ENCODE measurements around the gene ZNF827.

ZNF827 gene

DNA sequence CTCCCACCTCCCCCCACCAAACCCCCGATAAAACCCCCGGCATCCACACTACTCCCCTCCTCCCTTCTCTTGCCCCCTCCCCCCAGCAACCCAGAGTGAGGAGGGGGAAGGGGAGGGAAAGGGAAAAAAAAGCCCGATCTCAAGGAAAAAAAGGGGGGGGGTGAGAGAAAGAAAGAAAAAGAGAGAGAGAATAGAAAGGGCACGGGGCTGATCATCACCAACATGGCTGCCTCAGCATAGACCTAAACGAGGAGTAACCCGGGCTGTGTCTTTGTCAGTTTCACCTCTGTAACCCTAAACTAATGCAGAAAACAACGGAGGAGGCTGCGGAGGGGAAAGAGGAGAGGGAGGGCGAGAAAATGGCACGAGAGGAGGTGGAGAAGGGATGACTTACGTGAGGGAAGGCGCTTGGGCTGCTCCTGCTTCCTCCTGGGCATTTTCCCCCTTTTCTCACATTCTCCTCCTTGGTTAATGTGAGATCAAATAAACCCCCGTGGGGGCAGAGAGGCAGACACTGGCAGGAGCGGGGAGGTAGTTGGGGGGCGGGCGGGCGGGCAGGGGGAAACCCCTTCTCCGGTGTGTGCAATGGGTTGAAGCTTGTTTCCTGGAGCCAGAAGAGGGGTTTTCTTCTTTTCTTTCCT, 532 bp downstream of the ZNF827 start:
- peak overlapping the region; percentile 96 for H3K27ac Mint-ChIP-seq
- peak; percentile 70 for DNase-seq
- peak overlapping the region; percentile 98 for H3K4me3 Mint-ChIP-seq
- H3K27me3 Mint-ChIP-seq, result no peaks in the 10 kb centered on the region
- peaks cover 45% of the 10 kb centered on the region for H3K4me1 Mint-ChIP-seq (ENCODE audit: low read depth)
- H3K9me3 Mint-ChIP-seq, result no peaks in the 10 kb centered on the region
- H3K36me3 Mint-ChIP-seq (ENCODE audit: low read depth), result peaks cover 29% of the 10 kb centered on the region

DNA sequence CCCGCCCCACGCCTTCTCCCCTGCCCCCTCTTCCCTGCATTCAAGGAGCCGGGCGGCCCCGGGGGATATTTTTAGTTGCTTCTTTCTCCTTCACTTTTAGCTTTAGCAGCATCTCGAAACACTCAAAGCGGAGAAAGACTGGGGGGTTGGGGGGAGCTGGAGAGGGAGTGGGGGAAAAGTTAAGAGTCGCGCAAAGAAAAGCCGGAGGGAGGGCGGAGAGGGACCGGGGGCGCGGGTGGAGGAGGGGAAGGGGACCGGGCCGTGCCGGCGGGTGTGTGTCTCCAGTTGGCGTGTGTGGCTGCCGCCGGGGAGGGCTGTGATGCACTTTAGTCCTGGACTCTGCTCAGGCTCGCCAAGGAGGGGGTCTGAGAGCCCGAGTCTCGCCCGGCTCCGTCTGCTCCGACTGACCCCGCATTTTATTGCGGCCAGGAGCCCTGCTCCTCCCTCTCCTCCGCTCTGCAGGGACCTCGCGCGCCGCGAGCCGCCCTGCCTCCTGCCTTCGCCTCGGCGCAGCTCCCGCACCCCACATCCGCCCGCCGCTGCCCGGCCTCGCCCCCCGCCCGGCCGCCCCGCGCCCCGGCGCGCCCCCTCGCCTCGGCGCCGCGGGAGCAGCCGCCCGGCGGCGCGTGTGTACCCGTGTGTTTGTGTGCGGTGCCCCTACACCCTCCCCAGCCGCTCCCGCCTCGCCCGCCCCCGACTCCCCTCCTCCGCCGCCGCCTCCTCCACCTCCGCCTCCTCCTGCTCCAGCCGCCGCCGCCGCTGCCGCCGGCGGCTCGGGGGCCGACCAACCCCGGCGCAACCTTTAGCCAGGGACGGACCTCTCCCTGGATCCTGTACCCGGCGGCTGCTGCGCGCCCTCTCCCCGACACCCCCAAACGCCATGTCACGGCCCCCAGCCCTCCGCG, 1.4 kb downstream of the ZNF827 start:
- no peaks in the 10 kb centered on the region for H3K27me3 Mint-ChIP-seq
- peak; percentile 76 for DNase-seq
- peaks cover 37% of the 10 kb centered on the region for H3K36me3 Mint-ChIP-seq (ENCODE audit: low read depth)
- no peaks in the 10 kb centered on the region for H3K9me3 Mint-ChIP-seq
- peak overlapping the region; percentile 96 for H3K27ac Mint-ChIP-seq
- peaks cover 51% of the 10 kb centered on the region for H3K4me1 Mint-ChIP-seq (ENCODE audit: low read depth)
- peak overlapping the region; percentile 98 for H3K4me3 Mint-ChIP-seq

DNA sequence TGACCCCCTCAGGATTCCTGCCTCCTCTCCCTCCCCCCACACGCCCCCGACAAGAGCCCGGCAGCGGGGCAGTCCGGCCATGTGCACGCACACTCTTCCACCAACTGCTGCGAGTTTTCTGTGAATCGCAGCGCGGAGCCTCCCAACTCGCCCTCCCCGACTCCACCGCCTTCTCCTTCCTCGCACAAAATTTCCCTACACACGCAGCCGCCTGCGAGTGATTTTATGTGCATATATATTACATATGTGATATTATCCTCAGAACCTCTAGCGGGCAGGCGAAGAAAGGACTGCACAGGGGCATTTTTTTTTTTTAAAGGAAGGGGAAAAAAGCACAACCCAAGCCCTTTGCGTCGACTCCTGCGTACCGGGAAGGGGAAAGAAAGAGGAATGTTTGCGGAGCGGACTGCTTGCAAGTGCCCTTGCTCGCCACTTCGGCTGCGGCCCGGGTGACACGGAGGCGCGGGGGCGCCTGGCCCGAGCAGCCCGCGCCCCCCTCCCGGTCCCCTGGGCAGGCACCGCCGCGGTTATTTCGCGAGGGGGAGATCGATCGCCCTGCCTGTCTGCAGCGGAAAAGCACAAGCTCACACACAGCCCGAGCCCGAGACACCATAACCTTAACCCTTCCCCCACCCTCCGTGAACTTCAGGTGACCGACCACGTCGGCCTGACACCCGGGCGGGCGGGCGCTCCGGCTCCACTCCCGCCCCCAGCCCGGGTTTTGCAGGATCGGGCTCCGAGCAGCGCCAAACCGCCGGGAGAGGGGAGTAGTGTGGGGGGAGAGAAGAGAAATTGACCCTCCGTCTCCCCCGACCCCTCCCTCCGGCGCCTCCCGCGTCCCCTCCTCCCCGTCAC, 2.3 kb downstream of the ZNF827 start:
- peak; percentile 65 for DNase-seq
- Mint-ChIP-seq H3K9me3 (no peaks in the 10 kb centered on the region), H3K4me1 (ENCODE audit: low read depth) (peaks cover 60% of the 10 kb centered on the region), H3K4me3 (peak overlapping the region; percentile 98), H3K36me3 (ENCODE audit: low read depth) (peaks cover 42% of the 10 kb centered on the region), H3K27me3 (no peaks in the 10 kb centered on the region), H3K27ac (peak overlapping the region; percentile 95)

DNA sequence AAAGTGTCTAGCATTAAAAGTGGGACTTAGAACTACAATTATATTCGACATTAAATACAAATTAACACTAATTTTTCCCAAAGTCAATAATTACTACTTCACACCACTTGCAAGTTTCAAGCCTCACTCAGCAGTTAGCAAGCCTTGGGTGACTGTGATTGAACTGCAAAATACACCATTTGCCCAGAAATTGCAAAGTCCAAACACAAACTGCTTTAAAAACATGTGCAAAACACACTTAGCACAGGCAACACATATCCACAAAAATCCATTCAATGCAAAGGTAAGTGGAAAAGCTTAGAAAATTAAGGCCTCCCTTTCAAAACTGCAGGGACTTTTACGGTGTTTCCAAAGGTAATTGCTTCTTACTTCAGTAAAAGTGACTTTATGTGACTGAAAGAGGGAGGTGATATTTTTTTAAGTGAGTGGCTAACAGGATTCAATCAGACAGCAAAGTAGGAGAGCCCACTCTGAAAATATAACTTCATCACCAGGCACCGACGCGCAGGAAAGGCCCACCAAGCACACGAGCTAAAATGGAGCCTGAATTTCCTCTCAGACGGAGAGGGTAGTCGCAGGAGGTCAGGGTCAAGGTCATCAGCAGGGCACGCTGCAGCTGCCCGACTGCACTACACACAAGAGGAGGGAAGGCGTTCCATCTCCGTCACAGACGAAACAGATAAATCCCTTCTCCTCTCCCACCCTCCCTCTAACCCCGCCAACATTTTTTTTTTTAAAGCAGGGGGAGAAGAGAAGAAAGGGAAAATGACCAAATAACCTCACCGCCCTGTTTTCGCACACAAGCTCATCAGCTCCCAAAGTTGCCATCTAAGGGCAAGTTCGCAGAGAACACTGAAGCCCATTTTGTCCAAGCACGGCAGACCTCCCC, 3.1 kb downstream of the ZNF827 start:
- no peaks in the 10 kb centered on the region for H3K27me3 Mint-ChIP-seq
- peaks cover 67% of the 10 kb centered on the region for H3K4me1 Mint-ChIP-seq (ENCODE audit: low read depth)
- H3K27ac Mint-ChIP-seq, result peak overlapping the region; percentile 95
- peak overlapping the region; percentile 98 for H3K4me3 Mint-ChIP-seq
- H3K36me3 Mint-ChIP-seq (ENCODE audit: low read depth), result peaks cover 42% of the 10 kb centered on the region
- DNase-seq, result no peak
- no peaks in the 10 kb centered on the region for H3K9me3 Mint-ChIP-seq

DNA sequence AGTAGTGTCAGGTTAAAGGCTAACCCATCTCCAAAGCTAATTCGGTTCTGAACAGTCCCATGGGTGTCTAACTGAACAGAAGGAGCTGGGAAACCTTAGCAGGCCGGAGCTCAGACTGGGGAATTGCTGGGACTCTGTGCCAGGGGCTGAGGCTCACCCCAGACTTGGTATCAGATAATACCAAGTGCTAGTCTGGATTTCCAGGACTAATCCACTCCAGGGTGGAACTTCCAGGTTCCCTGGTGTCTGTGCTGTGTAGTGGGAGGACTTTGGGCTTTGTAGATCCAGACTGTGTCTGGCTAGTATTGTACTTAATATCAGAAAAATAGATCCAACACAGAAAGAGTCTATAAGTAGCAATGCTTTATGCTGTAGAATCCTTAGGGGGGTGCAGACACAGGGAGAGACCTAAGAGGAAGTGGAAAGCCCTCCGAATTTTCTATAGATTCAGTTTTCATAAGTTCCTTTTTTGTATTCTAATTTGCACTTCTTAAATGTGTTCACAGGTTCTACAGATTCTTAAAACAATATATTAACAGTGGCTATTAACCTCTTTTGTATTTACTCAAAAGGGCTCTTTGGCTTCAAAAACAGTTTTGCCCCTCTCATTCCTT, 4.1 kb downstream of the ZNF827 start:
- DNase-seq, result no peak
- Mint-ChIP-seq H3K9me3 (no peaks in the 10 kb centered on the region), H3K27me3 (no peaks in the 10 kb centered on the region), H3K27ac (peak overlapping the region; percentile 95), H3K4me3 (peak overlapping the region; percentile 98), H3K4me1 (ENCODE audit: low read depth) (peaks cover 65% of the 10 kb centered on the region), H3K36me3 (ENCODE audit: low read depth) (peaks cover 42% of the 10 kb centered on the region)

DNA sequence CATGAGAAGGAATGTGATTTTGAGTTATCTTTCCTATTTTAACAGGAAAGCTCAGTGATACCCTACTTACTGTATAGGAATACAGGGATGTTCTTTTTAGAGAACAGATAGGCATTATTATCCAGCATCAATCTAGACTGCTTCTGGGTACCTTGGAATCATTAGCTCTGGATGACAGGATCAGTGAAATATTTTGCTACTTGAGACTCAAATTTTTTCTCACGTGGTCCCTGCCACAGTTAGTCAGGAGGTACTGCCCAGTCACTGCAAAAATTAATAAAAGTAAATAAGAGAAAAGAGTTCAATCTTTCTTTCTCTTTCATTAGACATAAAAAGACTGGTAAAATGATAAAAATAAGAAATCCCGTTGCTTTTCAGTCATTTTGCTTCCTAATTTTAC, 5.5 kb downstream of the ZNF827 start:
- no peak for DNase-seq
- no peak overlapping the region for H3K4me3 Mint-ChIP-seq
- H3K36me3 Mint-ChIP-seq (ENCODE audit: low read depth), result peaks cover 46% of the 10 kb centered on the region
- peaks cover 62% of the 10 kb centered on the region for H3K4me1 Mint-ChIP-seq (ENCODE audit: low read depth)
- H3K27ac Mint-ChIP-seq, result no peak overlapping the region
- no peaks in the 10 kb centered on the region for H3K9me3 Mint-ChIP-seq
- no peaks in the 10 kb centered on the region for H3K27me3 Mint-ChIP-seq

DNA sequence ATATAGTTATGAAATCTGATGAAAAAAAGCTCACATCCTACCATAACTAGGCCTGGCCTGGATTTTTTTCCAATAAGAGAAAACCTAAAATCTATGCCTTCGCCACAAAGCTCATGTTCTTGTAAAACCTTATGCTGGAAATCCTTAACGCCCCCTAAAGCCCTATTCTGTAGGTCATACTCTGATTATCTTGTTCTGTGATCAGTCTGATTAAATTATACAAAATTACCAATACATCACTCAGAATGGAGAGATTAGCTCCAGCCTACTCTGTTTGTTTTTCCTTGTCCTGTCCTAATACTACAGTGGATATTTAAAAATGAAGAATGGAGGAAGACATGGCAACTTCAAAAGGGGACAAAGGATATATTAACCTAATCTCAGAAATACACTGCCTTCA, 7.2 kb downstream of the ZNF827 start:
- Mint-ChIP-seq H3K36me3 (ENCODE audit: low read depth) (peaks cover 56% of the 10 kb centered on the region), H3K27me3 (no peaks in the 10 kb centered on the region), H3K27ac (no peak overlapping the region), H3K4me1 (ENCODE audit: low read depth) (peaks cover 74% of the 10 kb centered on the region), H3K9me3 (peaks cover under 1% of the 10 kb centered on the region), H3K4me3 (no peak overlapping the region)
- DNase-seq, result no peak

- no peak for DNase-seq
- H3K27me3 Mint-ChIP-seq, result no peaks in the 10 kb centered on the region
- H3K9me3 Mint-ChIP-seq, result peaks cover 8% of the 10 kb centered on the region
- H3K36me3 Mint-ChIP-seq (ENCODE audit: low read depth), result peaks cover 58% of the 10 kb centered on the region
- no peak overlapping the region for H3K27ac Mint-ChIP-seq
- H3K4me1 Mint-ChIP-seq (ENCODE audit: low read depth), result peaks cover 74% of the 10 kb centered on the region
- no peak overlapping the region for H3K4me3 Mint-ChIP-seq
These were observed 8.0 kb downstream of the ZNF827 start for GRCh38 chr4:145930592-145930991.

DNA sequence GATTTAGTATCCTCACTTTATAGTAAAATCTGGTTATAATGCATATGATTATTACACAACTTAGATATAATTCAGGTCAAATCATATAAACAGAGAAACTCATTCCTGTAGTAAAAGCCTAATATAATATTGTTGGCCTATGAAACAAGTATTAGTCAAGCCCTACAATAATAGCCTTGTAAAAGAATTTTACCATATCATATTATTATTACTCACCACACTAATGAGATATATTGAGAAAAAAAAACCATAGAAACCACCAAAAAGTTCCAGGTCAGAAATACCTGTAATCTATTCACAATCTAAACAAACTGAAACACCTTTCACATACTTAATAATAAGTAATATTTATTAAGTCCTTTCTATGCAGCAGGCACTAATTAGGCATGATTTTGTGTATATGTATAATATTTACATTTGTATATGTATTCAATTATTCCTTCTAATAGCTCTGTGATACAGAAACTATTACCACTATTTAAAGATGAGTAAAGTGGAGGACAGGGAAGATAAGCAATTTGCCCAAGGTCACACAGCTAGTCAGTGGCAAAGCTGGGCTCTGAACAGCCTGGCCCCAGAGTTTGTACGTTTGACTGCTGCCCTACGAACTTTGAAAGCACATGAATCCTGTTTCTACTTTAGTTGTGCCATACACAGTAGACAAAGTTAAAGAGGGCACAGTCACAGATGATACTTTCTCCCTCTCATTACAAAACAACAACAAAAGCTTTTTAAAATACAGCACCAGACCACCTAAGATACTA, 9.0 kb downstream of the ZNF827 start:
- Mint-ChIP-seq H3K4me1 (ENCODE audit: low read depth) (peaks cover 68% of the 10 kb centered on the region), H3K27me3 (no peaks in the 10 kb centered on the region), H3K9me3 (peaks cover 8% of the 10 kb centered on the region), H3K27ac (no peak overlapping the region), H3K4me3 (no peak overlapping the region), H3K36me3 (ENCODE audit: low read depth) (peaks cover 64% of the 10 kb centered on the region)
- DNase-seq, result no peak

GRCh38 chr4:145928748-145929147, 9.9 kb downstream of the ZNF827 start:
- H3K4me3 Mint-ChIP-seq, result no peak overlapping the region

DNA sequence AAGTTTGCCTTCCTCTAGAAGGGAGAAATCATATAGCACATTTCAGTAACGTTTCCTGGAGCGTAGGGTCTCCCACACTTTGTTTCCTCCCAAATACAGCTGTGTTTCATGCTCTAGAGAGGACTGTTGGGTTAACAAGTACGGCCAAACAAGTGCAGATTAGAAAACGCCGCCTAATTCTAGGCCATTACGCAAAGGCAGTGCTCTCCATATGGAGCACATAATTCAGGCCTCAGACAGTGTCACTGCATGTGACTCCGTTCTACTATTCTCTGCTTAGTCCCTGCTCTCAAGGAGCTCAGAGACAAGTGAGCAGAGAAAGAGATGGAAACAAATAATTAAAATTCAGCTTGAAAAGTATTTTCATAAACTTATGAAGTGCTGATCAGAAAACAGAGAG, 11.6 kb downstream of the ZNF827 start:
- Mint-ChIP-seq H3K4me3 (no peak overlapping the region), H3K27me3 (no peaks in the 10 kb centered on the region), H3K9me3 (peaks cover 8% of the 10 kb centered on the region), H3K36me3 (ENCODE audit: low read depth) (peaks cover 54% of the 10 kb centered on the region), H3K27ac (no peak overlapping the region), H3K4me1 (ENCODE audit: low read depth) (peaks cover 59% of the 10 kb centered on the region)
- no peak for DNase-seq

More at GRCh38 chr4:145928748-145929147, 9.9 kb downstream of the ZNF827 start:
- no peaks in the 10 kb centered on the region for H3K27me3 Mint-ChIP-seq
- H3K27ac Mint-ChIP-seq, result no peak overlapping the region
- no peak for DNase-seq
- H3K4me1 Mint-ChIP-seq (ENCODE audit: low read depth), result peaks cover 65% of the 10 kb centered on the region
- peaks cover 66% of the 10 kb centered on the region for H3K36me3 Mint-ChIP-seq (ENCODE audit: low read depth)
- H3K9me3 Mint-ChIP-seq, result peaks cover 8% of the 10 kb centered on the region

- no peak for DNase-seq
- H3K4me1 Mint-ChIP-seq (ENCODE audit: low read depth), result peaks cover 54% of the 10 kb centered on the region
- no peak overlapping the region for H3K4me3 Mint-ChIP-seq
- H3K9me3 Mint-ChIP-seq, result peaks cover 6% of the 10 kb centered on the region
- peaks cover 63% of the 10 kb centered on the region for H3K36me3 Mint-ChIP-seq (ENCODE audit: low read depth)
- no peaks in the 10 kb centered on the region for H3K27me3 Mint-ChIP-seq
- H3K27ac Mint-ChIP-seq, result peak overlapping the region; percentile 0
These were observed 17.4 kb downstream of the ZNF827 start for GRCh38 chr4:145921231-145921630.

DNA sequence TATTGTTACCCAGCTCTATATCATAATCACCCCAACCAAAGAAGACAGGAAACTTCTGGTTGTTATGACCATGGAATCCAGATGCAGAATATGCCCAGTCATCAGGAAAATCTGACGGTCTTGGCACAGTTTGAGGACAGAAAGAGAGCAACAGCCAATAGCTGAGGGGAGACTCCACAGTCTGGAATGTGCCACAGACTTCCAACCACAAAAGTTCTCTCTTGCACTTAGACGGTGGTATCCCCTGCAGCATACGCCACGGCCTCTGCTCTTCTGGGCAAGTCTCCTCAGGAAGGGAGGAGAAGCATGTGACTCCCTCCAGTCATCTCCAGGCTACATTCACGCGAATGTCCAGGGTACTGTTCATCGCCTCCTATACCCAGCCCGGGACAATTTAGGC, 18.4 kb downstream of the ZNF827 start:
- H3K4me1 Mint-ChIP-seq (ENCODE audit: low read depth), result peaks cover 55% of the 10 kb centered on the region

More for the DNA sequence above, 18.4 kb downstream of the ZNF827 start:
- DNase-seq, result no peak
- no peaks in the 10 kb centered on the region for H3K27me3 Mint-ChIP-seq
- H3K27ac Mint-ChIP-seq, result peak overlapping the region; percentile 0
- H3K4me3 Mint-ChIP-seq, result no peak overlapping the region
- no peaks in the 10 kb centered on the region for H3K9me3 Mint-ChIP-seq
- peaks cover 62% of the 10 kb centered on the region for H3K36me3 Mint-ChIP-seq (ENCODE audit: low read depth)
